WERI-Rb-1 (cell line): Measurements from ENCODE around the gene CMSS1.
A peak's percentile ranks its signal among the peaks of the same experiment; 100 is the strongest.

Experiments used
- DNase-seq: peaks from one replicate; pipeline ENCODE4 v3.0.0-alpha.2; 2020
- H3K27ac ChIP-seq: fragments of 250-450 bp; sonication (Bioruptor Pico); 2 replicates; pipeline ENCODE4 v1.5.1; 2020; ENCODE audit warnings: mild to moderate bottlenecking, moderate library complexity
- H3K27me3 ChIP-seq: fragments of 250-450 bp; sonication (Bioruptor Pico); 2 replicates; pipeline ENCODE4 v1.5.1; 2021; ENCODE audit warnings: mild to moderate bottlenecking, low read depth, moderate library complexity; ENCODE audit not compliant: insufficient read depth, severe bottlenecking
- H3K36me3 ChIP-seq: fragments of 250-450 bp; sonication (Bioruptor Pico); 2 replicates; pipeline ENCODE4 v1.5.1; 2020; ENCODE audit warnings: mild to moderate bottlenecking, moderate library complexity
- H3K4me3 ChIP-seq: 2 replicates; pipeline ENCODE4 v1.5.1; 2011; ENCODE audit warnings: low read depth, mild to moderate bottlenecking, control low read depth, low read length
- H3K9me3 ChIP-seq: fragments of 250-450 bp; sonication (Bioruptor Pico); 2 replicates; pipeline ENCODE4 v1.5.1; 2021; ENCODE audit warnings: mild to moderate bottlenecking, moderate library complexity; ENCODE audit not compliant: severe bottlenecking
- CTCF ChIP-seq: IDR thresholded peaks from 2 replicates; pipeline ENCODE4 v1.5.1; 2011; ENCODE audit warnings: low read depth, mild to moderate bottlenecking, control low read depth, inconsistent platforms, low read length

The CMSS1 gene

GRCh38 chr3:100073714-100074307, 256.1 kb downstream of the CMSS1 start:
- Histone ChIP-seq H3K9me3 (no peaks in the 10 kb centered on the region), H3K27me3 (no peaks in the 10 kb centered on the region), H3K4me3 (peak overlapping the region; percentile 9), H3K27ac (peak overlapping the region; percentile 75), H3K36me3 (no peaks in the 10 kb centered on the region)
- DNase-seq = peak; percentile 48
- no peak for TF ChIP-seq CTCF

- H3K36me3 ChIP-seq = no peaks in the 10 kb centered on the region; the same call in 1 of the 2 replicates
- H3K4me3 ChIP-seq = no peak overlapping the region
- H3K9me3 ChIP-seq = no peaks in the 10 kb centered on the region
- peak overlapping the region; percentile 75 for H3K27ac ChIP-seq
- no peak for TF ChIP-seq CTCF
- no peaks in the 10 kb centered on the region for H3K27me3 ChIP-seq
- DNase-seq = no peak
Observed at GRCh38 chr3:100075196-100075595, 257.5 kb downstream of the CMSS1 start.

GRCh38 chr3:100075851-100076730, 258.4 kb downstream of the CMSS1 start:
- no peak for TF ChIP-seq CTCF
- H3K27ac ChIP-seq = peak overlapping the region; percentile 75
- H3K4me3 ChIP-seq = no peak overlapping the region
- DNase-seq = peak; percentile 12
- no peaks in the 10 kb centered on the region for H3K9me3 ChIP-seq
- H3K27me3 ChIP-seq = no peaks in the 10 kb centered on the region
- H3K36me3 ChIP-seq = no peaks in the 10 kb centered on the region; the same call in 1 of the 2 replicates

GRCh38 chr3:100076731-100077529, 259.3 kb downstream of the CMSS1 start:
- peak; percentile 27 for DNase-seq
- peak overlapping the region; percentile 75 for H3K27ac ChIP-seq
- H3K4me3 ChIP-seq = no peak overlapping the region
- no peaks in the 10 kb centered on the region for H3K9me3 ChIP-seq
- no peaks in the 10 kb centered on the region for H3K27me3 ChIP-seq
- no peak for TF ChIP-seq CTCF
- H3K36me3 ChIP-seq = no peaks in the 10 kb centered on the region; the same call in 1 of the 2 replicates

GRCh38 chr3:100079328-100079727, 261.7 kb downstream of the CMSS1 start:
- TF ChIP-seq CTCF = no peak

More at GRCh38 chr3:100079328-100079727, 261.7 kb downstream of the CMSS1 start:
- Histone ChIP-seq H3K27ac (no peak overlapping the region), H3K9me3 (no peaks in the 10 kb centered on the region), H3K4me3 (no peak overlapping the region), H3K27me3 (no peaks in the 10 kb centered on the region), H3K36me3 (no peaks in the 10 kb centered on the region; the same call in 1 of the 2 replicates)
- no peak for DNase-seq
